HG02623 (cell line): ENCODE measurements around the gene VWA8.
A peak's percentile ranks its signal among the peaks of the same experiment; 100 is the strongest.

ENCODE experiments used
- ATAC-seq: cut with Tn5 transposase; IDR thresholded peaks from one replicate; pipeline ENCODE4 v1.9.1; 2021; ENCODE audit warnings: moderate library complexity; ENCODE audit not compliant: unreplicated experiment

The VWA8 gene

GRCh38 chr13:41565846-41566245, 395.1 kb downstream of the VWA8 start:
- no peak for ATAC-seq

GRCh38 chr13:41565216-41565615, 395.7 kb downstream of the VWA8 start:
- ATAC-seq, result no peak

DNA sequence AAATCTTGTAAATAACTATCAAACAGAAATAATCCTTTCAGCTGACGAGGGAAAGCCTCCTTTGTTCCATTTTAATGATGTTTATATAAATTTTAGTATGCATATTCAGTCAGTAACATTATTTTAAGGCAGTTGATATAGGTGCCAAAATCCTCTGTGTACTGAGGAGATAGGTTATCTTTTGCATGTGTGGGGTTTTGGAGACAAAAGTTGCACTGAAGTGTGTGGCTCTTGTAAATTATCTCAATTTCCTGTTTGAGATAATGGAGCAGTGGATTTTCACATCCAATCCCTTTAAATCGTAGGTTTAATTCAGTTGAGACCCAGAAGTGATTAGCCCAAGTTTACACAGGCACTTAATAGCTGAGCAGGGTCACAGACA, 396.9 kb downstream of the VWA8 start:
- ATAC-seq, result no peak

DNA sequence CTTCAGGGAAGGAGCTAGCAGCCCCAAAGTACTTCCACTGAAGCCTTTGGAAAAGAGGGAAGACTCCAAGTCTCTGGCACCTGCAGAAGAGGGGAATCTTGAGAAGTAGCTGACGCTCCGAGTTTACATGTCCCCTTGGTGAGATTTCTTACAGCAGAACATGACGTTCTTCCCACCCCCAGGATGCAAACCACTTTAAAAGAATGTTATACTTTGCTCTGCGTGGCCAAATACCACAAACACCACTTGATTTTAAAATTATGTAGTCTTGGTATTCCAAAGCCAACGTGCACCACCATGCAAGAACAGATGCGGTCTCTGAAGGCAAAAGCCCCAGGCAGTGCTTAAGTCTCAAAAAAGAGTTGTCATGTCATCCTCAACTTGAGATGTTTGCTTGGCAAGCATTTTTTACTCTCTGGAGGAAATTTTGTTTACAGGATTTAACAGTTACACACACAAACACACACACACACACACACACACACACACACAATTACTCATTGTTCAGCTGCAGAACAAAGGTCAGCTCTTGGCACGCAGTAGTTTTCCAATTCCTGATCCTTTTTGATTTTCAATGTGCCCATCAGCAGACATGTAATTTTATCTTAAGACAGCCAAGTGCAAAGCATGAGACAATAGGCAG, 397.4 kb downstream of the VWA8 start:
- ATAC-seq, result no peak

- ATAC-seq, result no peak
Measured at GRCh38 chr13:41562541-41563178, 398.2 kb downstream of the VWA8 start.

GRCh38 chr13:41562083-41562482, 398.8 kb downstream of the VWA8 start:
- ATAC-seq, result no peak

- no peak for ATAC-seq
Measured at GRCh38 chr13:41561170-41561569, 399.7 kb downstream of the VWA8 start.

DNA sequence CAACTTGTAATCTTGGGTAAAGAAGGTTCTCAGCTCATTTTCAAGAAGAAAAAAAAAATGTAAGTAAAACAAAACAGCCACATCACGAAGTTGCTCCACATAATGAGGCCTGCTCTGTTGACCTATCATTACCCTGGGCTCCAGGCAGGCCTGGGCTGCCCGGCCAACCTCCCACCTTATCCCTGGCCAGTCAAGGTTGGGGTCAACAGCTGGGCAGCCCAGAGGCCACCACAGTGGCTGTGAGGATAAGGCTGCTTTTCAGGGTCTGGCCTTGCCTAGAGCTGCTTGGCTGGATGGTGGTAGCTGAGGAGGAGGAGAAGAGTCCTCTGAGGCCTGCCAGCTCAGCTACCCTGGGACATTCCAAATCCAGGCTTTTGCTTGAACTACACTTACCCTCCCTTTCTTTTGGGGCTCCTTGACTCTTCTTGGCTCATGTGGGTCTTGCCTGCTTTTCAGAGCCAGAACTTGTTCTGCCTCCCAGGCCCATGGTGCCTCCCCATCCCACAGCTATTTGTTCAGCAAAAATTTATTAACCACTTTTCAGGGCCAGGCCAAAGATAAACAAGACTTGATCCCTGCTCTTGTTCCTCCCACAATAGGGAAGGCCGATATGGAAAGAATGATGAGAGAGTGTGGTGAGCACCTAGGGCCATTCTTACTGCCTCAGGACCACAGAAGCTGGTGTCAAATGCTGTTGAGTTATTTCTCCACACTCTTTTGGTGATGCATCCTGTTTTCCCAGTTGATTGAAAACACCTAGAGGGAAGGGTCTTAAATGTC, 401.9 kb downstream of the VWA8 start:
- ATAC-seq, result no peak

DNA sequence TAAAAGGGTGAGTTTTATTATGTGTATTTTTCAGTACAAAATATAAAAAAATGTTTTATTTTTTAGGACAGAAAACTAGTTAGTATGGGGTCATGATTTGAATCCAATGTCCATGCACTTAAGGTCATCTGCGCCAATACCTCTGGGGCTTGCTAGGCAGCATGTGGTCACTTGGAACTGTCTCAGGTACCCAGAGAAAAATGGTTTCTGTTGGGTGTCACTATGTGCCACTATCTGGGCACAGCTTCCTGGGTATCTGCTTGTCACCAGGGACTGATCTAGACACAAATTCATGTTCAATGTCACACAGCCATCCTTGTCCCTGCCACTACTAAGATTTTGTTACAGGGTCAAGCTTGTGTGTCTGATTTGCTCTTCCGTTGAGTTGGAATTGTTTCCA, 403.2 kb downstream of the VWA8 start:
- ATAC-seq, result no peak

DNA sequence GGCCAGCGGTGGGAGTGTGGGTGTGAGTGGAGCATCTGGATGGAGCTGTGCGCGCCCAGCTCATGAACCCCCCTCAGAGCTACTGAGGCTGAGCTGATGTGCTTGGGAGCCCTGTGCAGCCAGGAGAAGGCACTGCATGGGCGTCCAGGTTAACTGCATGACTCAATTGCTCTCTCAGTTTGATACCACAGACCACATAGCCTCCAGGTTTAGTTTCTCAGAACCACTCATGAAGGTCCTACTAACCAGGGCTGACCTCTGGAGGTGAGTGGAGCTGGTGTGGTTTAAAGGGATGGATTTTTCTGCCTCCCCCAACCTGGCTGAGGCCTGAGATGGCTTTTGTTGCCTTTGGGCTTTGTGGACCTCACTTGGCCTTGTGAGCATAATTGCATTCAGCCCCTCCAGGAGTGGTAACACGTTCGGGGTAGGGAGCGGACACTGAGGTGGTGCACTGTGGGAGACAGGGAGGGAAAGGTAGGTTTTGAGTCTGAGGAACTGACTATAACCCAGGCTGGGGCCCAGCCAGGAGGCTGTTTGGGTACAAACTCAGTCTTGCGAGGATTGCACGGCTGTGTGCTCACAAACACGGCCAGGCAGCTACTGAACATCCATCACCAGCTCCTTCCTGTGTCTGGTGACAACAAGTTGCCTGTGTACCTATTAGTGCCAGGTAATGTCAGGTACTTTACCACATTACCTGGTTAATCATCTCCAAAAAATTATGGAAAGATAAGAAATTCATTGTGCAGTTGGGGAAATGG, 406.1 kb downstream of the VWA8 start:
- ATAC-seq, result peak; percentile 93

- ATAC-seq, result no peak
Measured at GRCh38 chr13:41554180-41554579, 406.7 kb downstream of the VWA8 start.

GRCh38 chr13:41552031-41552430, 408.9 kb downstream of the VWA8 start:
- ATAC-seq, result no peak

GRCh38 chr13:41550276-41550675, 410.6 kb downstream of the VWA8 start:
- ATAC-seq, result no peak

DNA sequence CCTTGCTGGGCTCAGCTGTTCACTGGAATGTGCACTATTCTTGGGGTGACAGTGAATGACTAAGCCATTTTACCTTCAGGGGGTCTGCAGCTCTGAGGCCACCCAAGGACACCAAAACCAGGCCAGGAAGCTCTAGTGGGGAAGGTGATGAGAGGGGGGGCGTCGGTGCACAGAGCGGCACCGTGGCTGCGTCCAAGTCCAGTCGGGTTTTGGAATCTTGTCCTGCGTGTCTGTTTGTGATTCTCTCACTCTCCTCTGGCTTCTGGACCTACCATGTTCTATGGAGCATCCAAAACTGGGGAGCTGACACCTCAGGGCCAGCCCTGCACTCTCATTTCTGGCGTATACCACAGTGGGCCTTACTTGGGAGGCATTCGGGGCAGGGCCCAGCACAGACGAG, 411.4 kb downstream of the VWA8 start:
- ATAC-seq, result no peak

DNA sequence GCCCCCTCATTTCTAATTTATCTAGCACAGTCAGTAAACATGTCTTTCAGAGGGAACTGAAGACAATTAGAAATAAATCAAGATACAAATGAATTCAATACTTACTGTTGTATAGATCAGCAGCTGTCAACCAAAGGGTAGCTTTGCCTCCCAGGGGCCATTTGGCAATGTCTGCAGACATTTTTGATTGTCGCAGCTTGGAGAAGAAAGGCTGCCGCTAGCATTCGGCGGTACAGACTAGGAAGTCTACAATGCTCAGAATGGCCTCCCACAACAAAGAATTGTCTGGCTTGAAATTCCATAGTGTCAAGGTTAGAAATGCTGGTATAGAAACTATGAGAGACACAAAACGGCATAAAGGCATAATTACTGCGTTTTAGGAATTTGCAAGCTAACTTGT, 412.0 kb downstream of the VWA8 start:
- no peak for ATAC-seq

GRCh38 chr13:41548031-41548430, 412.9 kb downstream of the VWA8 start:
- ATAC-seq, result no peak

- no peak for ATAC-seq
Measured at GRCh38 chr13:41547251-41548000, 413.5 kb downstream of the VWA8 start.

DNA sequence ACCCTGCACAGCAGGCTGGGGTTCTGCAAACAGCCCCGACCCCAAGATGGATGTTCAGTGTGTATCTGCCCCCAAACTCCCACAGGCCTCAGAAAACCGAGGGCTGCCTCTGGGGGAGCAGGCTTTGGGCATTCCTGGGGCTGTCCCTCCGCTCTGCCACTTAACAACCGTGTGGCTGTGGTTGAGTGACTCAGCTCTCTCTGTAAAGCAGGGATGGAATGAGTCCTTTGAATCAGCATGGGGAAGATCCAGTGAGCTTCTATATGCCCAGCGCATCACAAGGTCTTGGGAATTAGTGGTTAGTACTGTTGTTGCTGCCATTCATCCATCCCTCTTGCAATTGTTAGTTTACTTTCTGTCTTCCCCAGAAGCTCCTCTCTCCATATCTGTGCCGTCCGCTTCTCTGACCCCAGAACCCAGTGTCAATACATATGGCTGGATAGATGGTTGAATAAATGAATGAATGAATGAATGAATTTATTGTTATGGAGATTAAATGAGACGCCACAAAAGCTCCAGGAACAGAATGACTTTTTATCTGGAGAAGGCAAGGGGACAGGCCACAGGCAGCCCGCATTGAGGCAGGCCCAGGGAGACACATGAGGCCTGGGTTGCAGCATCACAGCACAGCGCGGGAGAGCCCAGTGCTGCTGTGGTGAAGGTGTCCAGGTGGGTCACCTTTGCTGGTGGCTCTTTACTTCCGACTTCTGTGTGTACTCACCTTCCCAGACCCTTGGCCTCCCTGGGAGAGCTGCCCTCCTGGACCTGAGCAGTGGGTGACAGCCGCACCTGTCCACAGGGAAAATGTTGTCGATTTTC, 414.3 kb downstream of the VWA8 start:
- no peak for ATAC-seq

GRCh38 chr13:41545432-41545707, 415.5 kb downstream of the VWA8 start:
- no peak for ATAC-seq

- ATAC-seq, result no peak
Measured at GRCh38 chr13:41543664-41544300, 417.1 kb downstream of the VWA8 start.
